Endothelial cell of umbilical vein (primary cell): ENCODE measurements around the gene UNC119B. TPM values are rescaled to one million over a fixed set of nuclear protein-coding genes. Genes with fewer than 3 reads are reported as not detected.
A peak's percentile ranks its signal among the peaks of the same experiment; 100 is the strongest.

Source experiments
- BruUV-seq: library from RNA; stranded (reverse); fragments of 400-500 nt; replicated peaks from 2 replicates; lab custom pipeline; 2021; lab: Mats Ljungman, UMichigan
- CTCF ChIA-PET: fragments of 300-600, 350-600 bp; sonication (Branson Sonifier 250); formaldehyde crosslinking; loops from one replicate; lab custom pipeline; 2021; ENCODE audit warnings: antibody characterized with exemption, inconsistent platforms; lab: Charles Lee
- POLR2A ChIA-PET: fragments of 300-600, 350-600 bp; sonication (Branson Sonifier 250); formaldehyde crosslinking; loops from one replicate; lab custom pipeline; 2021; ENCODE audit warnings: antibody characterized with exemption, inconsistent platforms; lab: Charles Lee
- DNase-seq: peaks from one replicate; pipeline ENCODE4 v3.0.0-alpha.2; 2011; ENCODE audit warnings: low read depth, low spot score
- FAIRE-seq: peaks from 2 replicates; lab custom pipeline; 2011; peaks lifted over from hg19 to GRCh38; lab: Jason Lieb, UNC
- H2AFZ ChIP-seq: 2 replicates; pipeline ENCODE4 v1.6.0; 2012; ENCODE audit warnings: low read depth, low read length, control low read depth, inconsistent platforms
- H3K27ac ChIP-seq: 2 replicates; pipeline ENCODE4 v1.5.1; 2011; ENCODE audit warnings: low read depth, mild to moderate bottlenecking, control low read depth, low read length, moderate library complexity; ENCODE audit not compliant: insufficient read depth
- H3K27me3 ChIP-seq, 2 experiments: 2 replicates each; pipeline versions ENCODE4 v1.6.0 to v1.6.1; 2011; ENCODE audit warnings: low read length in 2 of 2, mixed read lengths in 1 of 2; ENCODE audit not compliant: control insufficient read depth in 2 of 2, insufficient read depth in 2 of 2
- H3K36me3 ChIP-seq, 2 experiments: 2 replicates in 1 of 2; 3 replicates in 1 of 2; pipeline ENCODE4 v1.5.1; 2011; ENCODE audit warnings: low read length in 2 of 2, mild to moderate bottlenecking in 1 of 2, moderate library complexity in 1 of 2; ENCODE audit not compliant: control insufficient read depth in 2 of 2, insufficient read depth in 2 of 2; ENCODE audit errors: extremely low read depth in 1 of 2
- H3K4me1 ChIP-seq: 3 replicates; pipeline ENCODE4 v1.5.1; 2011; ENCODE audit warnings: mild to moderate bottlenecking, low read length; ENCODE audit not compliant: control insufficient read depth, insufficient read depth; ENCODE audit errors: extremely low read depth
- H3K4me2 ChIP-seq: 2 replicates; pipeline ENCODE4 v1.6.1; 2011; ENCODE audit warnings: low read length, control low read depth, mixed read lengths; ENCODE audit not compliant: insufficient read depth
- H3K4me3 ChIP-seq, 3 experiments: fragments of 200-600 bp in 1 of 3; sonication (generic), shearing (Covaris generic) in 1 of 3; replicated peaks in 1 of 3; 2 replicates each; pipeline ENCODE4 v1.5.1; 2011 to 2016; ENCODE audit warnings: control low read depth in 3 of 3, low read length in 3 of 3, mild to moderate bottlenecking in 2 of 3, inconsistent platforms in 1 of 3, low read depth in 1 of 3, moderate library complexity in 1 of 3; ENCODE audit not compliant: insufficient read depth in 1 of 3
- H3K79me2 ChIP-seq: 2 replicates; pipeline ENCODE4 v1.6.0; 2012; ENCODE audit warnings: low read length, inconsistent platforms; ENCODE audit not compliant: control insufficient read depth, insufficient read depth
- H3K9ac ChIP-seq: replicated peaks from 2 replicates; pipeline ENCODE3; 2011; ENCODE audit warnings: low read length, control low read depth; ENCODE audit not compliant: insufficient read depth; ENCODE audit errors: extremely low read depth
- H3K9me1 ChIP-seq: replicated peaks from 3 replicates; pipeline ENCODE4 v1.6.0; 2011; ENCODE audit warnings: mild to moderate bottlenecking, low read length; ENCODE audit not compliant: control insufficient read depth, insufficient read depth; ENCODE audit errors: extremely low read depth
- H3K9me3 ChIP-seq: replicated peaks from 2 replicates; pipeline ENCODE4 v1.5.1; 2012; ENCODE audit warnings: low read length, inconsistent platforms; ENCODE audit not compliant: control insufficient read depth, insufficient read depth
- H4K20me1 ChIP-seq: replicated peaks from 2 replicates; pipeline ENCODE3; 2011; ENCODE audit warnings: mild to moderate bottlenecking, low read length; ENCODE audit not compliant: control insufficient read depth, insufficient read depth; ENCODE audit errors: extremely low read depth
- CTCF ChIP-seq, 2 donors: IDR thresholded peaks; 1 replicate in 1 of 2; 2 replicates in 1 of 2; pipeline ENCODE4 v1.5.1; 2011; ENCODE audit warnings: low read length in 2 of 2, mild to moderate bottlenecking in 2 of 2, moderate library complexity in 2 of 2, control low read depth in 1 of 2, inconsistent platforms in 1 of 2, low read depth in 1 of 2; ENCODE audit not compliant: insufficient read depth in 1 of 2; ENCODE audit errors: extremely low read depth in 1 of 2
- EZH2 ChIP-seq: IDR thresholded peaks from 2 replicates; pipeline ENCODE4 v1.6.1; 2012; ENCODE audit warnings: borderline replicate concordance, low read depth, mild to moderate bottlenecking, moderate library complexity, low read length, inconsistent platforms; ENCODE audit not compliant: severe bottlenecking
- GATA2 ChIP-seq: IDR thresholded peaks from 2 replicates; pipeline ENCODE4 v1.7.0; 2011; ENCODE audit warnings: low read depth, mild to moderate bottlenecking, moderate library complexity, mixed read lengths, low read length; ENCODE audit not compliant: insufficient read length, insufficient read depth
- JUN ChIP-seq: IDR thresholded peaks from 2 replicates; pipeline ENCODE4 v1.6.1; 2011; ENCODE audit warnings: borderline replicate concordance, low read depth; ENCODE audit not compliant: insufficient read length, insufficient read depth
- MYC ChIP-seq: IDR thresholded peaks from one replicate; pipeline ENCODE4 v1.6.1; 2011; ENCODE audit warnings: mild to moderate bottlenecking, low read depth, low read length
- POLR2A ChIP-seq: IDR thresholded peaks from 2 replicates; pipeline ENCODE4 v1.6.1; 2012; ENCODE audit warnings: low read depth, mild to moderate bottlenecking, control low read depth, low read length
- POLR2AphosphoS5 ChIP-seq: IDR thresholded peaks from 2 replicates; pipeline ENCODE4 v1.6.1; 2012; ENCODE audit warnings: low read depth, mild to moderate bottlenecking, control low read depth, low read length, moderate library complexity; ENCODE audit not compliant: insufficient read depth
- dilution Hi-C: fragments of 300-500 bp; cut with MboI; formaldehyde crosslinking; loops from one replicate; pipeline ENCODE4 v1.15.0; 2019; ENCODE audit warnings: low sequenced_read_pairs; ENCODE audit not compliant: extremely low pct_ligation_motif_present
- intact Hi-C: fragments of 100-400 bp; cut with micrococcal nuclease; formaldehyde crosslinking; loops from one replicate; pipeline ENCODE4 v1.10.0; 2022
- polyA plus RNA-seq, 4 experiments: library from polyadenylated mRNA; depleted of rRNA in 3 of 4; stranded (reverse) in 3 of 4; unstranded in 1 of 4; fragments of >200 nt; gene quantifications; 2 replicates each; pipeline versions ENCODE4 v1.2.1 to v1.2.3, GENCODE V29; 2011 to 2012; ENCODE audit warnings: missing spikeins in 1 of 4
- total RNA-seq: library from RNA; stranded (reverse); gene quantifications from 2 replicates; pipeline ENCODE4 v1.2.3, GENCODE V29; 2021

Gene UNC119B
- total and polyA plus RNA-seq, 2 donors (not counting 3 experiments of a cell fraction or from before 2014, with no cell fraction given), result 23.1 to 33.7 TPM

GRCh38 chr12:120726510-120726793 is 16.2 kb downstream of the UNC119B start:
- dilution Hi-C loops, result no loop called here
- Histone ChIP-seq H3K4me1 (peaks cover 10% of the 10 kb centered on the region), H3K36me3 (peaks cover 9 to 12% of the 10 kb centered on the region in 2 experiments), H3K9ac (no peak overlapping the region), H4K20me1 (no peaks in the 10 kb centered on the region), H3K4me2 (peak overlapping the region; percentile 90), H3K79me2 (no peaks in the 10 kb centered on the region), H3K27ac (no peak overlapping the region), H3K4me3 (peak overlapping the region in 1 of 3 experiments; percentile 56), H2AFZ (no peak overlapping the region), H3K9me3 (no peaks in the 10 kb centered on the region), H3K27me3 (no peaks in the 10 kb centered on the region), H3K9me1 (no peaks in the 10 kb centered on the region)
- FAIRE-seq (no peak), DNase-seq (no peak)
- CTCF ChIA-PET, result no interaction called here
- POLR2A ChIA-PET, result interaction anchor here (0.6 kb wide), 1 partner anchor 489 kb away, joined by 4 read pairs; no protein-coding TSS in a partner anchor
- no TSS peak for BruUV-seq
- TF ChIP-seq POLR2AphosphoS5 (no peak), MYC (no peak), CTCF (IDR thresholded peaks at IDR 0.05; ENCODE audit: extremely low read depth in 1 of 2, insufficient read depth in 1 of 2, low read depth in 1 of 2, low read length in 2 of 2) (no peak), JUN (no peak), GATA2 (no peak), POLR2A (no peak), EZH2 (no peak)
- intact Hi-C loops, result loop anchor here (5.0 kb wide), 2 partner anchors 144 to 246 kb away; partner anchors contain the start of gene POP5
